ENCODE measurements around the gene GDPD1.

- no peak for TF ChIP-seq CTCF (IDR thresholded peaks at IDR 0.05; ENCODE audit: insufficient read depth, low read length, poor library complexity, severe bottlenecking)
- no peak for TF ChIP-seq EZH2phosphoT487 (conservative IDR thresholded peaks at IDR 0.05; ENCODE audit: low read length)
Measured at GRCh38 chr17:59202320-59202719, 18.0 kb upstream of the GDPD1 start.

Data from SU-DHL-6 (cell line).